Measurements from ENCODE around the gene C1QTNF2.
"Not testable (repeated sequence)": the region's sequence is repeated elsewhere in the genome, so short reads cannot be mapped to it uniquely, and the experiment has no call there.

C1QTNF2 gene

GRCh38 chr5:160349935-160350303 lies 20.5 kb downstream of the C1QTNF2 start:
- DNase-seq (ENCODE audit: low read depth in 2 of 2): no peak
- no peak overlapping the region for H3K4me3 ChIP-seq (replicated peaks in 1 of 2; ENCODE audit: low read depth in 2 of 2, low read length in 2 of 2)
- TF ChIP-seq CTCF (IDR thresholded peaks at IDR 0.05; ENCODE audit: low read depth, low read length): no peak

GRCh38 chr5:160349249-160349934 lies 21.0 kb downstream of the C1QTNF2 start:
- H3K4me3 ChIP-seq (replicated peaks in 1 of 2; ENCODE audit: low read depth in 2 of 2, low read length in 2 of 2): no peak overlapping the region
- no peak for DNase-seq (ENCODE audit: low read depth in 2 of 2)
- no peak for TF ChIP-seq CTCF (IDR thresholded peaks at IDR 0.05; ENCODE audit: low read depth, low read length)

- no peak overlapping the region for H3K4me3 ChIP-seq (replicated peaks in 1 of 2; ENCODE audit: low read depth in 2 of 2, low read length in 2 of 2)
- no peak for DNase-seq (ENCODE audit: low read depth in 2 of 2)
- TF ChIP-seq CTCF (IDR thresholded peaks at IDR 0.05; ENCODE audit: low read depth, low read length): no peak
Measured at GRCh38 chr5:160348080-160348479, 22.3 kb downstream of the C1QTNF2 start.

GRCh38 chr5:160347448-160347847 lies 23.0 kb downstream of the C1QTNF2 start:
- H3K4me3 ChIP-seq (replicated peaks in 1 of 2; ENCODE audit: low read depth in 2 of 2, low read length in 2 of 2): no peak overlapping the region
- DNase-seq (ENCODE audit: low read depth in 2 of 2): no peak
- no peak for TF ChIP-seq CTCF (IDR thresholded peaks at IDR 0.05; ENCODE audit: low read depth, low read length)

- no peak overlapping the region for H3K4me3 ChIP-seq (replicated peaks in 1 of 2; ENCODE audit: low read depth in 2 of 2, low read length in 2 of 2)
- DNase-seq (ENCODE audit: low read depth in 2 of 2): peak; percentile 7 to 36
- no peak for TF ChIP-seq CTCF (IDR thresholded peaks at IDR 0.05; ENCODE audit: low read depth, low read length)
Measured at GRCh38 chr5:160342413-160342941, 27.9 kb downstream of the C1QTNF2 start.

GRCh38 chr5:160341309-160341870 lies 29.0 kb downstream of the C1QTNF2 start:
- TF ChIP-seq CTCF (IDR thresholded peaks at IDR 0.05; ENCODE audit: low read depth, low read length): no peak
- H3K4me3 ChIP-seq (replicated peaks in 1 of 2; ENCODE audit: low read depth in 2 of 2, low read length in 2 of 2): no peak overlapping the region
- DNase-seq (ENCODE audit: low read depth in 2 of 2): no peak

GRCh38 chr5:160340513-160340912 lies 29.9 kb downstream of the C1QTNF2 start:
- not testable (repeated sequence) for H3K4me3 ChIP-seq (replicated peaks in 1 of 2; ENCODE audit: low read depth in 2 of 2, low read length in 2 of 2); DNase-seq (ENCODE audit: low read depth in 2 of 2)

Data from cardiac fibroblast (primary cell).